SK-N-SH (cell line): ENCODE measurements around the gene DCUN1D2.

Source experiments
- CHD2 ChIP-seq: fragments of 150-350 bp; IDR thresholded peaks from 2 replicates; pipeline ENCODE4 v1.6.1; 2018; ENCODE audit warnings: low read length; ENCODE audit not compliant: partially characterized antibody
- CTCF ChIP-seq: fragments of 200-600 bp; sonication (generic); IDR thresholded peaks from 2 replicates; pipeline ENCODE4 v1.6.1; 2017; ENCODE audit warnings: antibody characterized with exemption, mild to moderate bottlenecking, moderate library complexity
- ELF1 ChIP-seq: IDR thresholded peaks from 2 replicates; pipeline ENCODE4 v1.4.0; 2012
- EP300 ChIP-seq, 2 experiments: IDR thresholded peaks; 2 replicates each; pipeline versions ENCODE4 v1.4.0 to v1.6.1; 2012; ENCODE audit warnings: borderline replicate concordance in 1 of 2, low read depth in 1 of 2, low read length in 1 of 2
- FOSL2 ChIP-seq: IDR thresholded peaks from 2 replicates; pipeline ENCODE4 v1.4.0; 2012; ENCODE audit warnings: low read depth, mild to moderate bottlenecking, moderate library complexity, borderline replicate concordance
- JUND ChIP-seq: IDR thresholded peaks from 2 replicates; pipeline ENCODE4 v1.4.0; 2012
- NFIC ChIP-seq: IDR thresholded peaks from 2 replicates; pipeline ENCODE4 v1.4.0; 2012; ENCODE audit warnings: borderline replicate concordance
- POLR2AphosphoS5 ChIP-seq: IDR thresholded peaks from 2 replicates; pipeline ENCODE4 v1.6.1; 2012; ENCODE audit warnings: low read depth, low read length
- RFX5 ChIP-seq: IDR thresholded peaks from 2 replicates; pipeline ENCODE4 v1.6.1; 2012; ENCODE audit warnings: mild to moderate bottlenecking, improper control_type of control experiment, low read length
- YY1 ChIP-seq: IDR thresholded peaks from 2 replicates; pipeline ENCODE4 v1.4.0; 2012; ENCODE audit warnings: low read depth, mild to moderate bottlenecking
- ZBTB33 ChIP-seq: IDR thresholded peaks from 2 replicates; pipeline ENCODE4 v1.4.0; 2012; ENCODE audit warnings: low read depth, borderline replicate concordance

DNA sequence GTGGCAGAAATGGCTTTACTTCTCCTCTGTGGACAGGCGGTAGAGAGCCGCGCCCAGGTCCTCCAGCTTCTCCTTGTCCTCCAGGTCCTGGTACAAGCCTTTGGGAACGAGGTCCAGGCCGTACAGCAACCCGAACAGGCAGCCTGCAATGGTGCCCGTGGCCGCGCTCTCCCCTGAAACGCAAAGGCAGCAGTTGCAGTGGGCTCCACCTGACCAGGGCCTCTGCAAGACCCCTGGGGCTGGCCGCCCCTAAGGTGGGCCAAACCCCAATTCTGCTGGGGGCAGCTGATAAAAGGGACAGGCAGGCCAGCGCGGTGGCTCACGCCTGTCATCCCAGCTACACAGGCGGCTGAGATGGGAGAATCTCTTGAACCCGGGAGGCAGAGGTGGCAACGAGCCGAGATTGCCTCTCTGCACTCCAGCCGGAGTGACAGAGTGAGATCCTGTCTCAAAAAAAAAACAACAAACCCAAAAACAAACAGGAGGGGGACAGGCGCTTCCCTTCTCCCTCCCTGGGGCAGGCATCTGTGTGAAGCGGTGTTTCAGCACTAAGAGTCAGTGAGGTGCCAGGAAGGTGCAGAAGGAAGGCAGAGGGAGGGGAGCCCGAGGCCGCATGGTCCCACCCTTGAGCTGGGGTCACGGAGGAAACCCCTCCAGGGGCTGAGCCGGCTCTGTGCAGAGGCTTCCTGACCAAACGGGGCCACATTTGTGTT lies 67.5 kb downstream of the DCUN1D2 start:
- no peak for TF ChIP-seq CTCF
- TF ChIP-seq ELF1 = no peak
- no peak for TF ChIP-seq JUND
- no peak for TF ChIP-seq NFIC
- no peak for TF ChIP-seq YY1
- TF ChIP-seq FOSL2 = no peak
- TF ChIP-seq ZBTB33 = no peak
- TF ChIP-seq RFX5 = no peak
- no peak for TF ChIP-seq EP300 (IDR thresholded peaks at IDR 0.05; ENCODE audit: borderline replicate concordance in 1 of 2, low read depth in 1 of 2, low read length in 1 of 2)
- no peak for TF ChIP-seq CHD2
- no peak for TF ChIP-seq POLR2AphosphoS5
